Measurements from ENCODE around the gene RUNDC1. TPM values are rescaled to one million over a fixed set of nuclear protein-coding genes. Genes with fewer than 3 reads are reported as not detected.

The RUNDC1 gene
- polyA plus RNA-seq, 4 donors, result 15.4 to 17.0 (median 15.8) TPM

DNA sequence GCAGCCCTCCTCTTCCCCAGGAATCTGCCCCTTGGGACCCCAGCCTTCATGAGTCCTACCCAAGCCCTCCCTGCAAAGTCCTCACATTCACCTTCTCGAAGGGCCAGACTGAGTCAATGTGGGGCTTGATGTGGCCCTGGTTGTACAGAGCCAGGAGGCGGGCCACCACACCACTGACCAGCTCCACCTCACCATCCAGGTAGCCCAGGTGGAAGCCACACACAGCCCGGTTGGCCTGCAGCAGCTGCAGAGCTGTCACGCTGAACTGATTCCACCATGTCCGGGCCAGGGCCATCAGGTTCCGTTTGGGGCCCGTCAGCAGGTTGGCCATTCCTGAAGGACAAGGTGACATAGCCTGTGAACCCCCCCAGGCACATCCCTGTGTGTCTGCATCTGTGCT, 35.9 kb downstream of the RUNDC1 start:
- no peak for DNase-seq (ENCODE audit: low read depth in 4 of 4, low spot score in 3 of 4)

- no peak for DNase-seq (ENCODE audit: low read depth in 4 of 4, low spot score in 3 of 4)
These were observed 37.9 kb downstream of the RUNDC1 start for GRCh38 chr17:43018008-43018853.

DNA sequence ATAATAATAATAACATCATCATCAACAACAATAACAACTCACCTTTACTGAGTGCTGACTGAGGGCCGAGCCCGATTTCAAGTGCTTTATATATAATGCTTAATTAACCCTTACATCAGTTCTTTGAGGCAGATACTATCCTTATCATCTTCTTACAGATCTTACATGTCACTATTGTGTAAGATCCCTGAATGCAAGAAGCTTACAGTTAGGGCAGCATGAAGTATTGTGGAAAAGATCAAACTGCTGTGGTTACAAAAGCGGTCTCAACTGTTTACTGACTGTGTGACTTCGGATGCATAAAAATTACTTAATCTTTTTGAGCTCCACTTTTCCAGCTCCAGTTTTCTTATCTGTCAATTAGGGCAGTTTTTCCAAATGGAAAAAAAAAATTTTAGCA, 38.6 kb downstream of the RUNDC1 start:
- DNase-seq (ENCODE audit: low read depth in 4 of 4, low spot score in 3 of 4), result no peak

- DNase-seq (ENCODE audit: low read depth in 4 of 4, low spot score in 3 of 4), result no peak
These were observed 39.1 kb downstream of the RUNDC1 start for GRCh38 chr17:43019418-43019817.

DNA sequence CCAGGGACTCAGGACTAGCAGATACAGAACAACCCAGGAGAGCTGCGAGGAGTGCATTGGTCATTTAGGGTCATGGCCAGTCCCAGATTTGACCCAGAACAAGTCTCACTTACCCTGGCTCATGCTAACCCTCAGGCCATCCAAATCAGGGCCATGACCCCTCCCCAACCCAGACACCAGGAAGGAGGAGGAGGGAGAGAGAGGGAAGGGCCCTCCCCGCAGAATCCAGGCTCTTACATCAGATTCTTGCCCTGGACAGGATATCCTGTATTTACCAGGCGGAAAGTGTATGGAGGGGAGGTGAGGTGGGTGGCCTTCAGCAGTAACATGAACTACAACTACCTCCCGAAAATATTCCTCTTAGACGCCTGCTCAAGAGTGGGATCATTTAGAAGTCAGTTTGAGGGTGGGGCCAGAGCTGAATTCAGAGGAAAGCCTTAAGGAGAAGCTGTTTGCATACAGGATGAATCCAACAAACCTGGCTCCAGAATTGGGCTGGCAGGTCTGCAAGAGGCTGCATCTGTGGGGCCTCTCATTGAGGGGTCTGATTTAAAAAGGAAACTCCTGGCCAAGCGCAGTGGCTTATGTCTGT, 39.8 kb downstream of the RUNDC1 start:
- no peak for DNase-seq (ENCODE audit: low read depth in 4 of 4, low spot score in 3 of 4)

- DNase-seq (ENCODE audit: low read depth in 4 of 4, low spot score in 3 of 4), result peak in 2 of 4 donors; percentile 28 to 42
These were observed 40.7 kb downstream of the RUNDC1 start for GRCh38 chr17:43020789-43021740.

DNA sequence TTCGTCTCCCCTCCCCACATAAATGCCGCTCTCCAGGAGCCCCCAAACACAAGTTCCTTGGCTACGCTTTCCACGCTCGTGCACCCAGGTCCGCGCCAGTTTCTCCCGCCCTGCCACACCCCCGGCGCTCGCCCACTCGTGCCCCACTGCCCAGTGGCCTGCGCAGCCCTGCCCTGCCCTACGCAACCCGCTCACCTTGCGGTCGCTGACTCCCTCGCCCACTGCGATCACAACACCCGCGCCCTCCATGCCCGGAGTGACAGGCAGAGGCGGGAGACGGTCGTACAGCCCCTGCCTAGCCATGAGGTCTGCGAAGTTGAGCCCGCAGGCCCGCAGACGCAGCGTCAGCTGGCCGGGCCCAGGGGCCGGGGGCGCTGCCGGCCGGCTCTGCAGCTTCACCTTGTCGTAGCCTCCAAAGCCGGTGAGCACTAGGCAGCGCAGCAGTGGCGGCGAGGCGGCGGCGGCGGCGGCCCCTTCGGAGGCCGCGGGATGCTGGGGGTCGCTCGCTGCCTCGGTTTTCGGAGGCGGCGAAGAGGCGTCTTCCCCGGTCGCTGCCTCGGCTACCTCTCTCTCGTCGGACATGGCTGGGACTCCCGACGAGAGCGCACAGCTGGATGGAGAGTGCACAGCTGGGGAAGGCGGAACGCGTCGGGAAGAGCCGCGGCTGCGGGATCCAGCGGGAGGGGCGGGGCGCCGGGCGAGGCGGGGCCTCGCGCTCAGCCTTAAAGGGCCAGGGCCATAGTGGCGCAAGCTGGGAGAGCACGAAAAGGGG, 41.6 kb downstream of the RUNDC1 start, which contains the start of gene VAT1:
VAT1 (minus strand) TSS at position 645 of the 772 bp plus-strand sequence; CDS start at position 582, 63 bp downstream.
- DNase-seq (ENCODE audit: low read depth in 4 of 4, low spot score in 3 of 4), result peak; percentile 63 to 72 (median 66)

DNA sequence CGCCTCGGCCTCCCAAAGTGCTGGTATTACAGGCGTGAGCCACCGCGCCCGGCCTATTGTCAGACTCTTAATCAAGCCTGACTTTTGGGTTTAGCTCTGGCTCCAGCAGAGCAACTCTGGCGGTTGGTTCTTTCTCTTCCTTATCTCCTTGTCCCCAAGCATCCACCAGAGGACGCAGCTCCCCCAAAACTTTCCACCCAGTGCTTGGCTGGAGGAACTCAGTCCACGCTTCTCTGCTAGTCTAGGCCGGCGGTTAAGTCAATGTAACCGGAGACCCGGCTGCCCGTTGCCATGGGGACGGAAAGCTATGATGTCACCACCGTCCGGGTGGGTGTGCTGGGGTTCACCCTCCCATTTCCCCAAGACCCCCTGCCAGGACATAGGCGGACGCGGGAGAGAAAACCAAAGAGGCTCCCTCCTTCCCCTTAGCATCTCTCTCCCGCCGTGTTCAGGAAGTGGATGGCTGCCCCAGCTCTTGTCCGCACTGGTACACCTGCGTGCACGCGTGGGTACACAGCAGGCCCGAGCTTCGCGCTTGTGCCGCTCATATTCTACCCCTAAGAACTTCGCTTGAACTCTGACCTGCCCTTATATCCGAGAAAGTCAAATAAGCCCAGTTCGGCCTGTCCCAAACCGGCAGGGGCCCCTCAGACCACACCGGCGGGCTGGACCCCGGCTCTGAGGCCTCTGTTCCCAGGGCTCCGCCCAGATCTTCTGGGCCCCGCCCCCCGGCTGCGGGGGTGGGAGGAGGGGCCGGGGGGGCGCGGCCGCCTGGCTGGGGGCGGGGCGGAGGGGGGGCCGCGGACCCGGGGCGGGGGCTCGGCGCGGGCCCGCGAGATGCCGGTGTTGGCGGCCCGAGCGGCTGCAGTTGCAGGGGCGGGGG, 44.3 kb downstream of the RUNDC1 start, which contains the start of gene RND2:
RND2 (plus strand) TSS at position 825 of the 883 bp plus-strand sequence. CDS start 117 bp downstream, outside the sequence.
- DNase-seq (ENCODE audit: low read depth in 4 of 4, low spot score in 3 of 4), result peak; percentile 79 to 94 (median 90)

GRCh38 chr17:43025290-43025657, 44.9 kb downstream of the RUNDC1 start:
- no peak for DNase-seq (ENCODE audit: low read depth in 4 of 4, low spot score in 3 of 4)

DNA sequence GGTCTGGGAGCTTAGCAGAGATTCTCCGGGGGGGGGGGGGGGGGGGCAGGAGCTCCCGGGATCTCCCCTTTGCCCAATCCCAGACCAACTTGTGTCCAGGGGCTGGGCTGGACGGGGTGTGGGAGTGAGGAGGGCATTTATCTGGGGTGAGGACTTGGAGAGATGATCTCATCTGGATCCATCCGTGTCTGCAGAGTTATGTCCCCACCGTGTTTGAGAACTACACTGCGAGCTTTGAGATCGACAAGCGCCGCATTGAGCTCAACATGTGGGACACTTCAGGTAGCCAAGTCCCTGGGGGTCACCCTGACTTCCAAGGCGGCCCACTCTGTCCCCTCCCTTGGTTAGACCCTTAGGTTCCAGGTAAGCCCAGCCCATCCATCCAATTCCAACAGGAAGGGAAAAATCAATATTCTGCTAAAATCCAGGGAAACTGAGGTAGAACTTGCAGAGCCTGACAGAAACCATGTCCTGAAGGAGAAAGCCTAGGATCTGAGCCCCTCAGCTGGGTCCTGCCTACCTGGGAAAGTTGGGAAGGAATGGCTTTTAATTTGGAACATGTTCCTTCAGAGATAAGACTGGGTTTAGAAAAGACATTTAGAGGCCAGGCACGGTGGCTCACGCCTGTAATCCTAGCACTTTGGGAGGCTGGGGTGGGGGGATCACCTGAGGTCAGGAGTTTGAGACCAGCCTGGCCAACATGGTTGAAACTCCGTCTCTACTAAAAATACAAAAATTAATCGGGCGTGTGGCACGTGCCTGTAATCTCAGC, 45.6 kb downstream of the RUNDC1 start:
- no peak for DNase-seq (ENCODE audit: low read depth in 4 of 4, low spot score in 3 of 4)

GRCh38 chr17:43026595-43026994, 46.2 kb downstream of the RUNDC1 start:
- peak in 2 of 4 donors; percentile 20 to 25 for DNase-seq (ENCODE audit: low read depth in 4 of 4, low spot score in 3 of 4)

DNA sequence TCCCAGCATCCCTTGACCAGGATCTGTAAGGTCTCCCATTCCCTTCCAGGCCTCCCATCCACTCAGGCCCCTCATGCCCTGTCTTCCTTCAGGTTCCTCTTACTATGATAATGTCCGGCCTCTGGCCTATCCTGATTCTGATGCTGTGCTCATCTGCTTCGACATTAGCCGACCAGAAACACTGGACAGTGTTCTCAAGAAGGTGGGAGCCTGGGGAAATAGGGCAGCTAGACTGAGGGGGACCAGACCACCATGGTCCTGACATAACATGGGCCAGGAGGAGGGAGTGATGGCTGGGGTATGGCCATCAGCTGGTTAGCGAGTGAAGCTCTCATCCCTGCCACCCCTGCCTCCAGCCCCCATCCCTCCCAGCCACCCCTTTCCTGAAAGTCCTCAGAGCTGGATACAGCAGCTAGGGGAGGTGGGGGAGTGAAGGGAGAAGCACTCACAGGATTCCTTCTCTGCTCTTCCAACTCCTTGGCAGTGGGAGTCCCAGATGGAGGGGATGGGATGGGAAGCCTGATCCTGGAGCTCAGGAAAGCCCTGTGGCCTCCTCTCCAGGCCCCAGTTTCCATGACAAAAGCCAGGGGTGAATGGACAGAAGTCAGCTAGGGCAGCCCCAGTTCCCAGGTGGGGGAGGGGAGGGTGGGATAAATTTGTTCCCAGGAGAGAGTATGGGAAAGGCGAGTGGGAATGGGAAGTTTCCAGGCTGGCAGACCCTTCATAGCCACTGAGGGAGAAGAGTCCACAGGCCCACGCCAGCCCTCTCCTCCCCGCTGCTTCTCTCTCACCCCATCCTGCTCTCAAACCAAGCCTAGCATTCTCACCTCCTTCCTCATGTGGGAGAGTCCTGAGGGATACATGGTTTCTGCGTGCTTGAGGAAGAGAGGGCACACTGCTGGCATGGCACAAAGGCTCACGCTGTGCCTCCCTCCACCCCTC, 47.0 kb downstream of the RUNDC1 start:
- no peak for DNase-seq (ENCODE audit: low read depth in 4 of 4, low spot score in 3 of 4)

GRCh38 chr17:43028221-43028861, 48.0 kb downstream of the RUNDC1 start:
- DNase-seq (ENCODE audit: low read depth in 4 of 4, low spot score in 3 of 4), result no peak

- DNase-seq (ENCODE audit: low read depth in 4 of 4, low spot score in 3 of 4), result no peak
These were observed 49.9 kb downstream of the RUNDC1 start for GRCh38 chr17:43030137-43030767.

DNA sequence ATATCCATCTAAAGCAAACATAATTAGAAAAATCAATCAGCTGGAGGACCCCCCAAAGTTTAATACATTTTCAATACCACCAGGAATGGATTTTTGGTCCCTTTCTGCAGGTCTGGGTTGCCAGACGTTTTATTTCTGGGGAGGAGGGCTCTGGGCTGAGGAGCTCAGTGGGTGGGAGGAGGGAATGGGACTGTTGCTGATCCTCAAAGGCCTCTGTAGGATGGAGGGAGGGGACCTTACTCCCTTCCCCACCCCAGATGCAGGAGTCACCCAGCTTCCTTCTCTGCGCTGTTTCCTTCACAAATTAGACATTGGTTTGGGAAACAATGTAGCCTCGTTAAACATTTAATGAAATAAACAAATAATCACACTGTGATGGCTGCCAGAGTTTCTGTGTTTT, 51.3 kb downstream of the RUNDC1 start:
- no peak for DNase-seq (ENCODE audit: low read depth in 4 of 4, low spot score in 3 of 4)

Data from right renal pelvis (tissue), 4 donors.